Stimulated activated CD4-positive, alpha-beta T cell treated with anti-CD3 and anti-CD28 coated beads, TNF-alpha, amount 100 ng/mL, for 4 hours (primary cell): ENCODE data around the gene SMC6.

Experiments used
- DNase-seq, 3 experiments: peaks; one replicate each; pipeline ENCODE4 v3.0.0-alpha.2; 2020; ENCODE audit warnings: low read depth in 3 of 3

The SMC6 gene

GRCh38 chr2:17617955-17618354 lies 135.7 kb downstream of the SMC6 start:
- DNase-seq: no peak

- DNase-seq: no peak
These were observed 136.1 kb downstream of the SMC6 start for GRCh38 chr2:17617516-17617915.

DNA sequence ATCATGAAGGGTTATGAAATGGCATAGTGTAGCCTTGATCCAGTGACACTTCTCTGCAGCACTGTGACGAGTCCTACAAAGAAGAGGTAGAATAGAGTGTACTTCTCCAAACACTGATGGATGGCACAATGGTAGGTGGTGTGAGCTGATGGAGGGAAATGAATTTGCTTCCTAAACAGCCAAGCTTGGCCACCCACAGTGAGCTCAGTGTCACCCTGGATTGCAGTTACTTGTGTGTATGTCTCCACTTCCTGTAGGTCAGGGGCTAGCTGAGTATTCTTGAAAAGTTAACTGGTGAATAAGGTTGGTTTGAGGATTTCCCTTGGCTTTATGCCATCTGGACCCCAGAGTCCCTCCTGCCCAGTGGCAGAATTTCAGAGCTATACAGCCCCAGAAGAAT lies 137.2 kb downstream of the SMC6 start:
- no peak for DNase-seq

DNA sequence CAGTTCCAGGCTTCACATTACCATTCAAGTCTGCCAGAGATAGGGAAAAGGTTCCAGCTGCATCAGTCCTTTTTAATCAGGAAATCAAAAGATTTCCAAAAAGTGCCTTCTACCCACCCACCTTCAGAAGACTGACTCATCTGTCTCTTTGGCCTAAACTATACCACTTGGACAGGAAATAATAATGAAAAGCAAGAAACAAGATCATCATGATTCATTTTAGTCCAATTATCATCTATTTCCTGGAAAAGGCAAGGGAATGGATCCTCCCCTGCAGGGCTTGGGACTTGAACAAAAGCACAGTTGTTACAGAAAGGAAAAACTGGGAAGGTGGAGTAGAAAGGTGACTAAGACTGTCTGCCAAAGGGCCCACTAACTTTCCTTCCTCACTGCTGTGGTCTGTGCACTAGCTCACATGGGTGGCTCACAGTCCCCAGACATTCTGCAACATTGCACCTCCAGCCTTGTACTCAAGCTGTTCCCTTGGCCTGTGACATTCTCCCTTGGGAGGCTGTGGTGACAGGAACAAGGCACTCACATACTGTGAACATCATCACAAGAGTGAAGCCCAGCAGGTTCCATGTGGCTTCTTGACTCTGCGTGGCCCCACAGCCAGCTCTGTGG lies 137.8 kb downstream of the SMC6 start:
- DNase-seq: no peak

DNA sequence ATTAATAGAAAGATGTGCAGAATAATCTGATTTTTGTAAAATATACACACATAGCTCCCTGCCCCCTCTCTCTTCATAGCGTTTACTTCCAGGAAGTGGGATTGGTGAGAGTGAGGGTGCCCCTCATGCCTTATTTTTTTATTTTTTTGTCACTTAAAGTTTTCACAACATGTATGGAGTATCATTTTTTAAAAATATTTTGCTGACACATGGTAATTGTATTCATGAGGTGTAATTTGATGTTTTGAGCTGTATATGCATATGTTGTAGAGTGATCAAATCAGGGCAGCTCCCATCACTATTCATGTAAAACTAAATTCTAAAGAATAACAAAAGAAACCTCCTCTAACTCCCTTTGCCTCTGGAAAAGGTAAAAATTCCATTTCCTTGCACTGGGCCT lies 138.5 kb downstream of the SMC6 start:
- DNase-seq: no peak

GRCh38 chr2:17614174-17614930 lies 139.3 kb downstream of the SMC6 start:
- DNase-seq: no peak
